AG04449 (cell line): ENCODE measurements around the gene ARFGAP1.

Experiments
- CTCF ChIA-PET: fragments of 350-600 bp; formaldehyde crosslinking; extraction: SDS; loops from one replicate; lab custom pipeline; 2021; ENCODE audit warnings: antibody characterized with exemption; lab: Yijun Ruan, JAX
- POLR2A ChIA-PET: fragments of 400-600, 350-600 bp; formaldehyde crosslinking; extraction: SDS; loops from one replicate; lab custom pipeline; 2020; ENCODE audit warnings: antibody characterized with exemption, inconsistent platforms; lab: Yijun Ruan, JAX
- DNase-seq: peaks from one replicate; pipeline ENCODE4 v3.0.0-alpha.2; 2010; ENCODE audit warnings: low read depth, low spot score
- H3K4me3 ChIP-seq: 2 replicates; pipeline ENCODE4 v1.5.1; 2011; ENCODE audit warnings: low read depth, mild to moderate bottlenecking, control low read depth, low read length
- CTCF ChIP-seq: IDR thresholded peaks from one replicate; pipeline ENCODE4 v1.5.1; 2011; ENCODE audit warnings: mild to moderate bottlenecking, moderate library complexity, low read length, control low read depth, inconsistent platforms; ENCODE audit not compliant: insufficient read depth; ENCODE audit errors: missing control alignments

The ARFGAP1 gene

GRCh38 chr20:63265891-63266515 is 6.6 kb upstream of the ARFGAP1 start:
- peak; percentile 12 for DNase-seq
- ChIA-PET CTCF (interaction anchor here (1.1 to 4.2 kb wide), 3 partner anchors 25 to 43 kb away, joined by 3 to 24 read pairs (median 9); no protein-coding TSS in a partner anchor), POLR2A (interaction anchor here (1.0 kb wide), 1 partner anchor 42 kb away, joined by 3 read pairs; no protein-coding TSS in a partner anchor)
- no peak for TF ChIP-seq CTCF
- H3K4me3 ChIP-seq = no peak overlapping the region

GRCh38 chr20:63267691-63268090 is 4.9 kb upstream of the ARFGAP1 start:
- ChIA-PET CTCF (interaction anchor here (4.2 to 16.0 kb wide), 2 partner anchors 43 to 44 kb away, joined by 24 to 142 read pairs; no protein-coding TSS in a partner anchor), POLR2A (no interaction called here)
- no peak for DNase-seq
- TF ChIP-seq CTCF = no peak
- no peak overlapping the region for H3K4me3 ChIP-seq

DNA sequence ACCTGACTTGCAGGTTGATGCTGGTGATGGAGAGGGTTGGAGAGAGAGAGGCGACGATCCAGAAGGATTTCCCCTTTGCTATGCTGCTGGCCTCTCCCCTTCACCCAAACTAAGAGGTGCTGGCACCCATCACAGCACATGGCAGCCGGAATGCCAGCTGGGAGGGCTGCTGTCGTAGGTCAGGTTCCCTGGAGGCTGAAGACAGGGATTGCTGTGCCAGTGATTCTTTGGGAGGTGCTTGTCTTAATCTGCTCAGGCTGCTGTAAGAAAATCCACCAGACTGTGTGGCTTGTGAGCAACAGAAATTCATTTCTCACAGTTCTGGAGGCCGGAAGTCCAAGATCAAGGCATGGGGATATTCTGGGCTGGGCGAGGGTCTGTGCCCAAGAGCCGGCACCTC is 4.4 kb upstream of the ARFGAP1 start:
- ChIA-PET POLR2A (no interaction called here), CTCF (interaction anchor here (16.0 kb wide), 1 partner anchor 44 kb away, joined by 142 read pairs; no protein-coding TSS in a partner anchor)
- no peak for DNase-seq

GRCh38 chr20:63268671-63269439 is 3.8 kb upstream of the ARFGAP1 start:
- no peak for TF ChIP-seq CTCF
- H3K4me3 ChIP-seq = no peak overlapping the region
- ChIA-PET CTCF (interaction anchor here (0.7 to 16.0 kb wide), 3 partner anchors 22 to 45 kb away, joined by 3 to 142 read pairs (median 8); no protein-coding TSS in a partner anchor), POLR2A (no interaction called here)
- no peak for DNase-seq

More for the DNA sequence above, 4.4 kb upstream of the ARFGAP1 start:
- TF ChIP-seq CTCF = no peak
- no peak overlapping the region for H3K4me3 ChIP-seq

GRCh38 chr20:63269724-63270123 is 2.9 kb upstream of the ARFGAP1 start:
- ChIA-PET POLR2A (no interaction called here), CTCF (interaction anchor here (2.1 to 16.0 kb wide), 2 partner anchors 22 to 45 kb away, joined by 8 to 142 read pairs; no protein-coding TSS in a partner anchor)
- DNase-seq = no peak
- no peak for TF ChIP-seq CTCF
- no peak overlapping the region for H3K4me3 ChIP-seq

- CTCF ChIA-PET = interaction anchor here (0.9 to 16.0 kb wide), 4 partner anchors 21 to 46 kb away, joined by 4 to 142 read pairs (median 6); no protein-coding TSS in a partner anchor
- no peak for TF ChIP-seq CTCF
- no peak for DNase-seq
Measured at GRCh38 chr20:63270606-63271325, 1.8 kb upstream of the ARFGAP1 start.

More at GRCh38 chr20:63270606-63271325, 1.8 kb upstream of the ARFGAP1 start:
- POLR2A ChIA-PET = no interaction called here
- H3K4me3 ChIP-seq = no peak overlapping the region; the same call in 1 of the 2 replicates
